ENCODE data around the gene NDUFV3. TPM values are rescaled to one million over a fixed set of nuclear protein-coding genes. Genes with fewer than 3 reads are reported as not detected.
"Not testable (repeated sequence)": the region's sequence is repeated elsewhere in the genome, so short reads cannot be mapped to it uniquely, and the experiment has no call there.

NDUFV3 gene
- total RNA-seq, 6 experiments from 2014 or later = 18.9 to 39.1 (median 23.6) TPM

- H3K27me3 ChIP-seq = no peaks in the 10 kb centered on the region
- no peak overlapping the region for H3K27ac ChIP-seq
- intact Hi-C loops (cut with DNase I) = no loop called here
- H3K36me3 ChIP-seq = no peaks in the 10 kb centered on the region
- H3K4me1 ChIP-seq = no peaks in the 10 kb centered on the region
- DNase-seq (no peak), ATAC-seq (peak in 2 of 4 donors; percentile 73 to 92)
- TF ChIP-seq POLR2A (IDR thresholded peaks at IDR 0.05) (no peak), CTCF (IDR thresholded peaks at IDR 0.05) (no peak)
- no peak overlapping the region for H3K4me3 ChIP-seq
- no peaks in the 10 kb centered on the region for H3K9me3 ChIP-seq
- WGBS (ENCODE audit: insufficient coverage, low coverage, low lambda C conversion rate, missing lambda C conversion rate) = 75% methylated on average over 12 of the region's 13 CpGs
Measured at GRCh38 chr21:42956824-42957630, 63.9 kb downstream of the NDUFV3 start.

- H3K9me3 ChIP-seq; H3K27me3 ChIP-seq; DNase-seq; H3K36me3 ChIP-seq; H3K4me3 ChIP-seq; H3K27ac ChIP-seq; H3K4me1 ChIP-seq; intact Hi-C loops (cut with DNase I); ATAC-seq: not testable (repeated sequence)
- WGBS (ENCODE audit: insufficient coverage, low coverage, low lambda C conversion rate, missing lambda C conversion rate) = 83% methylated on average over 5 of the region's 6 CpGs
Measured at GRCh38 chr21:42958122-42958521, 65.0 kb downstream of the NDUFV3 start.

- H3K4me3 ChIP-seq = no peak overlapping the region
- DNase-seq (no peak), ATAC-seq (no peak)
- no peaks in the 10 kb centered on the region for H3K36me3 ChIP-seq
- WGBS (ENCODE audit: insufficient coverage, low coverage, low lambda C conversion rate, missing lambda C conversion rate) = 77% methylated on average over 3 of the region's 3 CpGs
- H3K27ac ChIP-seq = no peak overlapping the region
- no peaks in the 10 kb centered on the region for H3K27me3 ChIP-seq
- TF ChIP-seq CTCF (IDR thresholded peaks at IDR 0.05) (no peak), POLR2A (IDR thresholded peaks at IDR 0.05) (no peak)
- H3K9me3 ChIP-seq = no peaks in the 10 kb centered on the region
- H3K4me1 ChIP-seq = no peaks in the 10 kb centered on the region
- intact Hi-C loops (cut with DNase I) = no loop called here
Measured at GRCh38 chr21:42959728-42960127, 66.6 kb downstream of the NDUFV3 start.

- Histone ChIP-seq H3K27ac (no peak overlapping the region), H3K4me1 (no peaks in the 10 kb centered on the region), H3K27me3 (no peaks in the 10 kb centered on the region), H3K9me3 (no peaks in the 10 kb centered on the region), H3K36me3 (no peaks in the 10 kb centered on the region), H3K4me3 (no peak overlapping the region)
- ATAC-seq (no peak), DNase-seq (no peak)
- 54% methylated on average over 6 of the region's 6 CpGs for WGBS (ENCODE audit: insufficient coverage, low coverage, low lambda C conversion rate, missing lambda C conversion rate)
- TF ChIP-seq POLR2A (IDR thresholded peaks at IDR 0.05) = no peak
- TF ChIP-seq CTCF (IDR thresholded peaks at IDR 0.05) = no peak
- intact Hi-C loops (cut with DNase I) = no loop called here
Measured at GRCh38 chr21:42962380-42963007, 69.4 kb downstream of the NDUFV3 start.

Small RNA genes within 50 kb of the gene (microRNA-seq; reads per million reads assigned to microRNA genes)
- 0 reads per million in 2 donors for gene MIR5692B

Small RNA genes within 50 kb of the gene (small RNA-seq; reads per million reads assigned to genes)
- gene MIR5692B = 0 reads per million in 2 experiments

Other genes with a start within 250 kb of the NDUFV3 start
- gene PDE9A, start 239.7 kb upstream of the NDUFV3 start, total RNA-seq = 1 to 10 TPM; 1.1 to 5.9 (median 3.3) TPM
- gene WDR4, start 13.8 kb upstream of the NDUFV3 start, total RNA-seq = 10 to 100 TPM in 1 of 6 experiments, 1 to 10 TPM in 5; 6.3 to 10.5 (median 8.0) TPM
- gene ERVH48-1, start 32.3 kb downstream of the NDUFV3 start, total RNA-seq = under 1 TPM in 2 of 6 experiments, not detected in 4; 0.09 to 0.10 TPM
- gene PKNOX1, start 81.3 kb downstream of the NDUFV3 start, total RNA-seq = 1 to 10 TPM; 6.2 to 9.5 (median 7.4) TPM
- 100 to 1,000 TPM in 4 of 6 experiments, 10 to 100 TPM in 2; 63.5 to 355 (median 222) TPM for gene CBS, start 182.5 kb downstream of the NDUFV3 start, total RNA-seq
- gene U2AF1, start 214.3 kb downstream of the NDUFV3 start, total RNA-seq = 10 to 100 TPM in 4 of 6 experiments, 1 to 10 TPM in 2; 9.6 to 18.6 (median 14.0) TPM